HL-60 (cell line): ENCODE results near the gene ITFG2.

Source experiments
- DNase-seq, 2 experiments: peaks; one replicate each; pipeline ENCODE4 v3.0.0-alpha.2; 2010 to 2020; ENCODE audit warnings: low read depth in 1 of 2, low spot score in 1 of 2
- H3K27ac ChIP-seq: fragments of 250-450 bp; sonication (Bioruptor Pico); replicated peaks from 2 replicates; pipeline ENCODE4 v1.5.1; 2020; ENCODE audit warnings: mild to moderate bottlenecking, moderate library complexity
- H3K27me3 ChIP-seq: fragments of 250-450 bp; sonication (Bioruptor Pico); 2 replicates; pipeline ENCODE4 v1.5.1; 2021; ENCODE audit warnings: mild to moderate bottlenecking, moderate library complexity; ENCODE audit not compliant: insufficient read depth, poor library complexity, severe bottlenecking
- H3K4me3 ChIP-seq: replicated peaks from 2 replicates; pipeline ENCODE4 v1.5.1; 2011; ENCODE audit warnings: mild to moderate bottlenecking, control low read depth, low read length; ENCODE audit not compliant: insufficient read depth
- CTCF ChIP-seq: IDR thresholded peaks from one replicate; pipeline ENCODE4 v1.5.1; 2011; ENCODE audit warnings: low read length, control low read depth, inconsistent platforms; ENCODE audit not compliant: insufficient read depth
- GABPA ChIP-seq: IDR thresholded peaks from 2 replicates; pipeline ENCODE4 v1.6.1; 2012; ENCODE audit warnings: low read depth
- POLR2AphosphoS5 ChIP-seq: IDR thresholded peaks from 2 replicates; pipeline ENCODE4 v1.6.1; 2012; ENCODE audit warnings: low read depth
- REST ChIP-seq: IDR thresholded peaks from 2 replicates; pipeline ENCODE4 v1.6.1; 2012; ENCODE audit warnings: low read depth; ENCODE audit not compliant: insufficient replicate concordance
- SPI1 ChIP-seq: IDR thresholded peaks from 2 replicates; pipeline ENCODE4 v1.6.1; 2012; ENCODE audit warnings: low read depth, mild to moderate bottlenecking, borderline replicate concordance

Gene ITFG2

DNA sequence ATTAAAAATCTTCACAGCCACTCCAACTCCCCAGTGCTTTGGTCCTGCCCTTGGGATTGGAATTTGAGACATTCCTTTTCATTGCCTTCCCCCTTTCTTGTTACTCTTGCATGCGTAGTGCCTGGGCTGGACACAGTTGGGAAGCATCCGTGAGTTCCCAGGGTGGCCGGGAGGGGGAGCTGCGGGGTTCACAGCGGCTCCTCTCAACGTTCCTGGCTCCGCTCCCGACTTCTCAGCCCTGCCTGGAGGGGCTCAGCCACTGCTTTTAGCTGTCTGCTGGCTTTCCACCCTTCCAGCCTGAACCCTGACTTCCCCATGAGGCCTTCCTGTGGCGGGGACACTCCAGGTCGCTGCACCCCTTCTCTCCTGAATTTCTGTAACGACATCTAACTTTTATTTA, 41.2 kb downstream of the ITFG2 start:
- no peak overlapping the region for H3K27ac ChIP-seq
- DNase-seq, result peak in 1 of 2 experiments; percentile 15

GRCh38 chr12:2854669-2855453, 42.4 kb downstream of the ITFG2 start:
- no peak overlapping the region for H3K4me3 ChIP-seq
- DNase-seq, result no peak
- no peaks in the 10 kb centered on the region for H3K27me3 ChIP-seq
- H3K27ac ChIP-seq, result no peak overlapping the region
- TF ChIP-seq CTCF (no peak), SPI1 (no peak), GABPA (no peak), REST (no peak), POLR2AphosphoS5 (no peak)

More for the DNA sequence above, 41.2 kb downstream of the ITFG2 start:
- TF ChIP-seq POLR2AphosphoS5, result no peak
- peak; percentile 27 for TF ChIP-seq CTCF
- Histone ChIP-seq H3K27me3 (no peaks in the 10 kb centered on the region), H3K4me3 (no peak overlapping the region)

DNA sequence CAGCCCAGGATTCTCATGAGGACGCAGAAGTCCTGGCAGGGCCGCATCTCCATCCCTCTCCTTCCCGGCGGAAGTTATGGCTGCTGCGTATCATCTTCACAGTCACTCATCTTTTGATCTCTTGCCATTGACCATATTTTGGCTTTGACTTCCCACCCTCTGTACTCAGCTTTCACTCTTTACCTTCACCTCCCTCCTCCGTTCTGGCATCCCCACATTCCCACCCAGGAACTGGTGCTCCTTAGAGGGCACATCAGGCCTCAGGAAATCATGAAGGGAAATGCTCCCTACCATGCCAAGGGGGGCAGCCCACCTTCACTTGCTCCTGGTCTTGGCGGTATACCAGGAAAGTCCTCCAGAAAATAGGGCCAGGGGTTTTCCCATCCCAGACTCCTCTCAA, 43.1 kb downstream of the ITFG2 start:
- H3K27me3 ChIP-seq, result no peaks in the 10 kb centered on the region
- no peak for TF ChIP-seq CTCF
- TF ChIP-seq SPI1, result no peak
- TF ChIP-seq POLR2AphosphoS5, result no peak
- no peak for TF ChIP-seq REST
- TF ChIP-seq GABPA, result no peak
- no peak overlapping the region for H3K27ac ChIP-seq
- H3K4me3 ChIP-seq, result no peak overlapping the region
- no peak for DNase-seq

- Histone ChIP-seq H3K27me3 (no peaks in the 10 kb centered on the region), H3K4me3 (no peak overlapping the region), H3K27ac (no peak overlapping the region)
- TF ChIP-seq CTCF (no peak), SPI1 (no peak)
- no peak for DNase-seq
These were observed 43.6 kb downstream of the ITFG2 start for GRCh38 chr12:2856051-2856450.
